ENCODE data around the gene SLC22A31. TPM values are rescaled to one million over a fixed set of nuclear protein-coding genes. Genes with fewer than 3 reads are reported as not detected.
"Not testable (repeated sequence)": the region's sequence is repeated elsewhere in the genome, so short reads cannot be mapped to it uniquely, and the experiment has no call there.

SLC22A31 gene
- total RNA-seq, 1 donor from 2014 or later, result not detected

DNA sequence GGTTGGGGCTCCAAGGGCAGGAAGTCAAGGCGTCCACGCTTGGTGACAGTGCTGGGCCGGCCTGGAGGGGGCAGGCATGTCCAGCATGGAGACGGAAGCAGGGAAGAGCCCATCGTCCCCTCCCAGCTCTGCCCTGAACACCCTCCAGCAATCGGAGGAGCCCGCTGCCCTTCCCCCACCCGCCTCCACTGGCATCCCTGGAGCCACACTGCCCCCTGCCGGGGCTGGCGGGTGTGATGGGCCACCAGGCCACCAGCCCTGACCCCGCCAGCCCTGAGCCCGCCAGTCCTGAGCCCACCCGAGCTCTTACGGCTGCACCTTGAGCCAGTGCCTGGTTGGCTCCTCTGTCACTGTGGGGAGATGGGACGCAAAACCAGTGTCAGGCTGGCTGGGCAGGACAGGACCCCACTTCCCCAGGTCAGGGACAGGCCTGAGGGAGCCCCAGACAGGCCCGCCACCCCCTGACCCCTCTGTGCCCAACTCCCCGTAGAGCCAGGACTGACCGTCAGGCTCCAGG is 32.9 kb downstream of the SLC22A31 start:
- peak overlapping the region in 1 of 3 donors; percentile 29 for H3K4me3 ChIP-seq (ENCODE audit: low read length in 3 of 3)
- peak overlapping the region in 1 of 3 donors; percentile 40 for H3K9ac ChIP-seq (ENCODE audit: low read depth in 1 of 3, low read length in 3 of 3)
- H3K27ac ChIP-seq (ENCODE audit: low read depth, low read length), result no peak overlapping the region
- H3K9me3 ChIP-seq (ENCODE audit: control insufficient read depth in 3 of 3, low read length in 3 of 3), result no peaks in the 10 kb centered on the region
- peaks cover 13 to 59% (median 41%) of the 10 kb centered on the region in 3 donors for H3K27me3 ChIP-seq (ENCODE audit: control insufficient read depth in 3 of 3, insufficient read depth in 3 of 3, low read length in 3 of 3)
- H3K36me3 ChIP-seq (ENCODE audit: control insufficient read depth in 3 of 3, insufficient read depth in 3 of 3, low read length in 3 of 3), result no peaks in the 10 kb centered on the region
- peaks cover 6 to 15% (median 13%) of the 10 kb centered on the region in 3 donors for H3K4me1 ChIP-seq (ENCODE audit: control insufficient read depth in 3 of 3, insufficient read depth in 3 of 3, low read length in 3 of 3)

DNA sequence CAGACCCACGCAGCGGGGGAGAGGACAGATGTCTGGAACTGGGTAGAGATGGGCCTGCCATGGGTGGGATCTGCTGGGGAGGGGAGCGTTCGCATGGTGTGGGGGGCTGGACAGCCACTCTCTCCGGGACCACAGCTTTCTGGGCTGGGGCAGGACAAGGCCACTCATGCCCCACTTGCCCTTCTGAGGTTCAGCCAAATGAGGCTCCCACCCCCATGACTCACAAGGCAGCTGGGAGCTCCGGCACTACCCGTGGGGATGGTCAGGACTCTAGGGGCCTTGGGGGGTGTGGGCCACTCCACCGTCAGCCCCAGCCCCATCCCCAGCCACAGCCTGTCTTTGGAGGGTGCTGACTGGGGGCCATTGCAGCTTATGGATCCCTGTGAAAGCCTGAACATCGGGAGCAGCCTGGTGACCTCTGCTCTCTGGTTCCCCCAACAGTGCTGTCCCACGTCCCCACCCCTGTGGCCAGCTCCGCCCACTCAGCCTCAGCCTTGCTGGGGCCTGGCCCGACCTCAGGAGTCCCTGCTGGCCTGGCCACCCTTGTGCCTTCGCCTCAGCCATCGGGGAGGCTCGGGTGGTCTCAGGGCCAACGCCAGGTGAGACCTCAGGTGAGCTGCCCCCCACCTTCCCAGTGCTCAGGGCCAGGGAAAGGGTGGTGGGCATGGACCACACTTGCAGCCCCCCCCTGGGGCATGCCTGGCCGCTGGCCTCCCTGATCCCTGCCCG is 33.5 kb downstream of the SLC22A31 start:
- Histone ChIP-seq H3K9ac (ENCODE audit: low read depth in 1 of 3, low read length in 3 of 3) (peak overlapping the region in 1 of 3 donors; percentile 40), H3K9me3 (ENCODE audit: control insufficient read depth in 3 of 3, low read length in 3 of 3) (no peaks in the 10 kb centered on the region), H3K36me3 (ENCODE audit: control insufficient read depth in 3 of 3, insufficient read depth in 3 of 3, low read length in 3 of 3) (no peaks in the 10 kb centered on the region), H3K27me3 (ENCODE audit: control insufficient read depth in 3 of 3, insufficient read depth in 3 of 3, low read length in 3 of 3) (peaks cover 19 to 66% (median 47%) of the 10 kb centered on the region in 3 donors), H3K4me1 (ENCODE audit: control insufficient read depth in 3 of 3, insufficient read depth in 3 of 3, low read length in 3 of 3) (peaks cover 5 to 13% (median 12%) of the 10 kb centered on the region in 3 donors), H3K4me3 (ENCODE audit: low read length in 3 of 3) (peak overlapping the region in 1 of 3 donors; percentile 29), H3K27ac (ENCODE audit: low read depth, low read length) (no peak overlapping the region)

DNA sequence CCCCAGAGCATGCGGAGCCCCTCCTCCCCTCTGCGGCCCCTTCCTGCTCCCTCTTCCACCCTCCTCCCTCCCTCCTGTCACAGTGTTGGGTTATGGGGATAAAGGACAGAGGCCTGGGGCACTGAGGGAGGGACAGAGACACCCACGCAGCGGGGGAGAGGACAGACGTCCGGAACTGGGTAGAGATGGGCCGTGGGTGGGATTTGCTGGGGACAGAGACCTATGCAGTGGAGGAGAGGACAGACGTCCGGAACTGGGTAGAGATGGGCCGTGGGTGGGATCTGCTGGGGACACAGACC is 34.7 kb downstream of the SLC22A31 start:
- not testable (repeated sequence) for H3K36me3 ChIP-seq (ENCODE audit: control insufficient read depth in 3 of 3, insufficient read depth in 3 of 3, low read length in 3 of 3); H3K9me3 ChIP-seq (ENCODE audit: control insufficient read depth in 3 of 3, low read length in 3 of 3); H3K4me1 ChIP-seq (ENCODE audit: control insufficient read depth in 3 of 3, insufficient read depth in 3 of 3, low read length in 3 of 3); H3K27ac ChIP-seq (ENCODE audit: low read depth, low read length); H3K4me3 ChIP-seq (ENCODE audit: low read length in 3 of 3); H3K9ac ChIP-seq (ENCODE audit: low read depth in 1 of 3, low read length in 3 of 3)
- peaks cover 29 to 75% (median 58%) of the 10 kb centered on the region in 3 donors for H3K27me3 ChIP-seq (ENCODE audit: control insufficient read depth in 3 of 3, insufficient read depth in 3 of 3, low read length in 3 of 3)

DNA sequence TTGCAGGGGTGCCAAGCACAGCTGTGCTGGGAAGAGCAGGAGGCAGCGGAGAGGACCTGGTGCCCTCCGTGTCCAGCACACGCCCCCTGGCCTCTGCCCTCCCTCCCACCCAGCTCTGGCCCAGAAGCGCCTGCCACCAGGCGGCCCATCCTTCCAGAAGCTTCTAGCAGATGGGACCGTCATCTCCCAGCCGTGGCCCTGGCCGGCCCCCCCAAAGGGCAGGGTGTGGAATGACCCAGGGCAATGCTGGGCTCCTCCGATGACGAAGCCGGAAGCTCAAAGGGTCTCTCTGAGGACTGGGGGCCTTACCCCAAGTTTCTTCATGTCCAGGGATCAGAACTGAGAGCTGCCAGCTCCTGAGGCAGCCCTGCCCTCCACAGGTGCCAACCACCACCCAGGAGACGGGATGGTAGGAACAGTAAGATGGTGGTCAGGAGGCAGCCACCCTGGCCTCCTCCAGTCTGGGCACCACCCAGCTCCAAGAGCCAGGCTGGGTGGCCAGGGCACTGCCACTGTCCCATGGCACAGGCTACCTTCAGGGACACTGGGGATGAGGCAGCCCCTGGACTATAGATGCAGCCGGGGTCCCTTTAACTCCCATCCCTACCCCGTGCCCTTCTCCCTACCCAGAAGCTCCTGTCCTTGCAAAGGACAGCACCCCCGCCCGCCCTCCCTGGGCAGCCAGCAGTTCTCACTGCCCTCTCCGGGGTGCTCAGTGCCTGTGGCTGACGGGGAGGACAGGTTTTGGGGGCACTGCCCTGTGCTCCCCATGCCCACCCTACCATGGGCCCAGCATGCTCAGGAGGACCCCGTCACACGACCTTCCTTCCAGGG is 35.3 kb downstream of the SLC22A31 start:
- no peaks in the 10 kb centered on the region for H3K9me3 ChIP-seq (ENCODE audit: control insufficient read depth in 3 of 3, low read length in 3 of 3)
- no peak overlapping the region for H3K9ac ChIP-seq (ENCODE audit: low read depth in 1 of 3, low read length in 3 of 3)
- no peak overlapping the region for H3K27ac ChIP-seq (ENCODE audit: low read depth, low read length)
- peaks cover 0 to 6% (median 4%) of the 10 kb centered on the region in 3 donors for H3K4me1 ChIP-seq (ENCODE audit: control insufficient read depth in 3 of 3, insufficient read depth in 3 of 3, low read length in 3 of 3)
- peaks cover 25 to 69% (median 56%) of the 10 kb centered on the region in 3 donors for H3K27me3 ChIP-seq (ENCODE audit: control insufficient read depth in 3 of 3, insufficient read depth in 3 of 3, low read length in 3 of 3)
- H3K36me3 ChIP-seq (ENCODE audit: control insufficient read depth in 3 of 3, insufficient read depth in 3 of 3, low read length in 3 of 3), result no peaks in the 10 kb centered on the region
- H3K4me3 ChIP-seq (ENCODE audit: low read length in 3 of 3), result no peak overlapping the region

DNA sequence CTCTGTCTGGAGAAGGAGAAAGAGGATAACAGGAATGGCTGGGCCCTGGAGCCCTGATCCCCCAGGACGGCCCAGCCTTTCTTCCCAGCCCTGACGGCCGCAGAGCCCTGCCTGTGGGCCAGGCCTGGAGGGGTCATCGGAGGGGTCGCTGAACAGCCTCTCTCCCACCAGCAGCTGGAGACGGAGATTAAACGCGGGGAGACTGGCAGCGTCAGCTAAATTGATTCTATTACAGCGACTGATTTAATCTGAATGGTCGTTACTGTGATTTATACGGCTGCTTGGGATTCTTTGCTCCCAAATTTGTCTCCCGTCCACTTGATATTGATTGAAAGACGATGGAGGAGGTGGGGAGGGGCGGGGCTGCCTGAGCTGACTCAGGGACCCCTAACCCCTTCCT is 35.9 kb downstream of the SLC22A31 start:
- Histone ChIP-seq H3K27me3 (ENCODE audit: control insufficient read depth in 3 of 3, insufficient read depth in 3 of 3, low read length in 3 of 3) (peaks cover 25 to 69% (median 54%) of the 10 kb centered on the region in 3 donors), H3K9me3 (ENCODE audit: control insufficient read depth in 3 of 3, low read length in 3 of 3) (no peaks in the 10 kb centered on the region), H3K4me3 (ENCODE audit: low read length in 3 of 3) (no peak overlapping the region)

DNA sequence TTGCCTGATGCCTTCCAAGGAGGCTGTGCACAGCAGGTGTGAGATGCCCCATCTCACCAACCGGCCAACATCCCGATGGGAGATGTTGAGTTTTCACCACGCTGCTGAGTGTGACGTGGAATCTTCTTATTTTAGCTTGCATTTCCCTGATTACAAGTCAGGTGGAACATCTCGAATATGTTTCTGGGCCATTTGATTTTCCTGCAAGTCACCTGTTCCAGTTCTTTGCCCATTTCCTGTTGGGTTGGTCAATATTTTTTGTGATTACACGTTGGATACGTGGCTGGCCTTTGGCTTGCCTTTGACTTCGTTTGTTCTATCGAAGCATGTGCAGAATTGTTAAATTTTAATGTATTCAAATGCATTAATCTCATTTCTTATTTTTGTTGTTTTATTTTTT is 37.0 kb downstream of the SLC22A31 start:
- H3K4me1 ChIP-seq (ENCODE audit: control insufficient read depth in 3 of 3, insufficient read depth in 3 of 3, low read length in 3 of 3), result peaks cover 0 to 6% (median 4%) of the 10 kb centered on the region in 3 donors
- no peaks in the 10 kb centered on the region for H3K9me3 ChIP-seq (ENCODE audit: control insufficient read depth in 3 of 3, low read length in 3 of 3)
- H3K4me3 ChIP-seq (ENCODE audit: low read length in 3 of 3), result no peak overlapping the region
- no peak overlapping the region for H3K27ac ChIP-seq (ENCODE audit: low read depth, low read length)
- peaks cover 25 to 59% (median 44%) of the 10 kb centered on the region in 3 donors for H3K27me3 ChIP-seq (ENCODE audit: control insufficient read depth in 3 of 3, insufficient read depth in 3 of 3, low read length in 3 of 3)
- H3K9ac ChIP-seq (ENCODE audit: low read depth in 1 of 3, low read length in 3 of 3), result no peak overlapping the region
- no peaks in the 10 kb centered on the region for H3K36me3 ChIP-seq (ENCODE audit: control insufficient read depth in 3 of 3, insufficient read depth in 3 of 3, low read length in 3 of 3)

More for the DNA sequence above, 35.9 kb downstream of the SLC22A31 start:
- Histone ChIP-seq H3K27ac (ENCODE audit: low read depth, low read length) (no peak overlapping the region), H3K36me3 (ENCODE audit: control insufficient read depth in 3 of 3, insufficient read depth in 3 of 3, low read length in 3 of 3) (no peaks in the 10 kb centered on the region), H3K4me1 (ENCODE audit: control insufficient read depth in 3 of 3, insufficient read depth in 3 of 3, low read length in 3 of 3) (peaks cover 0 to 6% (median 4%) of the 10 kb centered on the region in 3 donors), H3K9ac (ENCODE audit: low read depth in 1 of 3, low read length in 3 of 3) (no peak overlapping the region)

DNA sequence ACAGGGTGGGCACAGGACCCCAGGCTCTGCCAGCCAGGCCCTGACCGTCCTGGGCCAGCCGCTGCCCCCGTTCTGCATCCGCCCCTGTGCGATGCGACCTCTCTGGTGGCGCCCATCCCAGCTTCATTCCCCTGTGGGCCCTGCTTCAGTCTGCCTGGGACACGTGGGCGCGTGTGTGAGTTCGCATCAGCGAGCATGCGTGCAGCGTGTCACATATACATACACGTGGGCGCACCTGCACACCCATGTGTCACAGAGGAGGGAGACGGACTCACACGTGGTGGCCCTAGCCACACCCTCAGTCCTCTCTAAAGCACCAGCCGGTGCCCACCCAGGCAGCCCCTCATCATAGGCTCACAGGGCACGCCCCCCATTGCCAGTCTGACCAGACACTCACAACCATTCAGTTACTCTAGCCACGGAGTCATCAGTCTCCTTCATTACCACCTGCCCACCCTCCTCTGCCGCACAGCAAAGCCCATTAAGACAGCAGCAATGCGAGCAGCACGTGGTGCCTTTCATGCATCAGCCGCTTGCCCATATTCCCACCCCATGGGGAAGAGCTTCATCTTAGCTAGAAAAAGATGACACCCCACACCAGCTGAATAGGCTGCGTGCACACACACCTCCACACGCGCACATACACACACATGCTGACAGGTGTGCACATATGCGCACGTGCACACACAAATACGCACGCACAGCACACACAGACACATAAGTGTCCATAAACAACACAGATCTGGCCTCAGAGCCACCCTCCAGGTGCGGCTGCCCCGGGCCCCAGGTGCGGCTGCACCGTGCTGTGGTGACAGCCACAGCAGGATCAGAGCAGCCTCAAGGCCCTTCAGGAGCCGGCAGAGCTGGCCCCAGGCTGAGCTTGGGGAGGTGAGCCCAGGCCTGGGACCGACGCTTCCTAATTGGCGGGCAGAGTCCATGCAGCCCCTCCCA is 38.3 kb downstream of the SLC22A31 start:
- H3K36me3 ChIP-seq (ENCODE audit: control insufficient read depth in 3 of 3, insufficient read depth in 3 of 3, low read length in 3 of 3), result no peaks in the 10 kb centered on the region
- H3K9ac ChIP-seq (ENCODE audit: low read depth in 1 of 3, low read length in 3 of 3), result no peak overlapping the region
- no peaks in the 10 kb centered on the region for H3K9me3 ChIP-seq (ENCODE audit: control insufficient read depth in 3 of 3, low read length in 3 of 3)
- H3K4me3 ChIP-seq (ENCODE audit: low read length in 3 of 3), result no peak overlapping the region
- H3K27me3 ChIP-seq (ENCODE audit: control insufficient read depth in 3 of 3, insufficient read depth in 3 of 3, low read length in 3 of 3), result peaks cover 25 to 52% (median 38%) of the 10 kb centered on the region in 3 donors
- H3K4me1 ChIP-seq (ENCODE audit: control insufficient read depth in 3 of 3, insufficient read depth in 3 of 3, low read length in 3 of 3), result peaks cover under 1 to 5% (median 1%) of the 10 kb centered on the region in 3 donors
- no peak overlapping the region for H3K27ac ChIP-seq (ENCODE audit: low read depth, low read length)

DNA sequence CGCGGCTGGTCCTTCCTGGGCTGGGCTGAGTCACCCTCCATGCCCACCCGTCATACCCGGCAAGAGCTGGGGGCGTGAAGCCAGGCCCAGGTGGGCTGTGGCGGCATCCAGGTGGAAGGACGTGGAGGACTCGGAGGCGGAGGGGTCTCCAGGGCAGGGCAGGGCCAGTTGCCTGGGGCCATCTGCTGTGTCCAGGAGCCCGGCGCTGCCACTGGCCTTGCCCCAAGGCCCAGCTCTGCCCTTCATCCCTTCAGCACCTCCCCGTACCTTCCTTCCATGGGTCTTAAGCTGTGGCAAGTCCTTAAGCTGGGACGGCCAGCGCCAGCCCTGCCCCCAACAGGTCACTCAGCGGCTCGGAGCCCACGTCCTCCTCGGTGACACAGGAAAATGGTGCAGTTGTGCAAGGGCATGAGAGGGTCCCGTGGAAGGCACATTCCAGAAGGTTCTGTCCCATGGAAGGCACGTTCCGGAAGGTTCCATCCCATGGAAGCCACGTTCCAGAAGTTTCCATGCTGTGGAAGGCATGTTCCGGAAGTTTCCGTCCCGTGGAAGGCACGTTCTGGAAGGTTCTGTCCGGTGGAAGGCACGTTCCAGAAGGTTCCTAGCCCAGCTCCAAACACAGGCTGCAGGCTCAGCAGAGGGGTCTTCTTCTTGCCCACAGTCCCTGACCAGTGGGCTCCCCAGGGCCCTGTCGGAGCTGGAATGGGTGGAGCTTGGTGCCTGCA is 39.2 kb downstream of the SLC22A31 start:
- no peak overlapping the region for H3K4me3 ChIP-seq (ENCODE audit: low read length in 3 of 3)

DNA sequence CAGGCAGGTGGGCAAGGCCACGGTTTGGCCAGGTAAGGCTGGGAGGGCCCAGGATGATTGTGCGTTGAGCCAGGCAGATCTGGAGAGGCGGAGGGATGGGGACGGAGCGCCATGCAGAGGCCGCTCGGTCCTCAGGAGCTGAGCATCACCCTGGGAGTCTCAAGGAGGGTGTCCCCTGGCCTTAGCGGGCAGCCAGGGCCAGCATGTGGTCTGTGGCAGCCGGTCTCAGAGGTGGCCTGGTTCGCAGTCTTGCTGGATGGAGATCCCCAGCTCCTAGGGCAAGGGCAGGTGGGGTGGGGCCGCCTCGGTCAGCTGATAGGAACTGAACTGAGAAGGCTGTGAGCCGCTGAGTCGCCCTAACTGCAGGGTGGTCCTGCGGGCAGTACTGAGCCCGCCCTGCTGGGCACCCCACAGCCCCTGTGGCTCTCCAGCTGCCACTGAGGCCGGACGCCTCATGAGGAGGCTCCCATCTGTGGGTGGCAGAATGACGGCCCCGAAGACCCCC is 40.4 kb downstream of the SLC22A31 start:
- H3K27ac ChIP-seq (ENCODE audit: low read depth, low read length), result no peak overlapping the region
- no peak overlapping the region for H3K4me3 ChIP-seq (ENCODE audit: low read length in 3 of 3)
- no peak overlapping the region for H3K9ac ChIP-seq (ENCODE audit: low read depth in 1 of 3, low read length in 3 of 3)
- peaks cover 20 to 25% (median 21%) of the 10 kb centered on the region in 3 donors for H3K4me1 ChIP-seq (ENCODE audit: control insufficient read depth in 3 of 3, insufficient read depth in 3 of 3, low read length in 3 of 3)
- H3K27me3 ChIP-seq (ENCODE audit: control insufficient read depth in 3 of 3, insufficient read depth in 3 of 3, low read length in 3 of 3), result peaks cover 35 to 48% (median 37%) of the 10 kb centered on the region in 3 donors
- H3K9me3 ChIP-seq (ENCODE audit: control insufficient read depth in 3 of 3, low read length in 3 of 3), result no peaks in the 10 kb centered on the region
- no peaks in the 10 kb centered on the region for H3K36me3 ChIP-seq (ENCODE audit: control insufficient read depth in 3 of 3, insufficient read depth in 3 of 3, low read length in 3 of 3)

More for the DNA sequence above, 39.2 kb downstream of the SLC22A31 start:
- Histone ChIP-seq H3K27me3 (ENCODE audit: control insufficient read depth in 3 of 3, insufficient read depth in 3 of 3, low read length in 3 of 3) (peaks cover 29 to 51% (median 37%) of the 10 kb centered on the region in 3 donors), H3K9ac (ENCODE audit: low read depth in 1 of 3, low read length in 3 of 3) (no peak overlapping the region), H3K9me3 (ENCODE audit: control insufficient read depth in 3 of 3, low read length in 3 of 3) (no peaks in the 10 kb centered on the region), H3K4me1 (ENCODE audit: control insufficient read depth in 3 of 3, insufficient read depth in 3 of 3, low read length in 3 of 3) (peaks cover 9 to 13% (median 10%) of the 10 kb centered on the region in 3 donors), H3K36me3 (ENCODE audit: control insufficient read depth in 3 of 3, insufficient read depth in 3 of 3, low read length in 3 of 3) (no peaks in the 10 kb centered on the region), H3K27ac (ENCODE audit: low read depth, low read length) (no peak overlapping the region)

All from skeletal muscle tissue (tissue), 4 donors.